GM12865 (cell line): ENCODE measurements around the gene AMIGO3.
"Not testable (repeated sequence)": the region's sequence is repeated elsewhere in the genome, so short reads cannot be mapped to it uniquely, and the experiment has no call there.

ENCODE experiments used
- DNase-seq: peaks from one replicate; pipeline ENCODE4 v3.0.0; 2010; ENCODE audit warnings: low read depth
- H3K4me3 ChIP-seq: 2 replicates; pipeline ENCODE4 v1.5.1; 2011; ENCODE audit warnings: mild to moderate bottlenecking, low read depth, low read length, control low read depth
- CTCF ChIP-seq: IDR thresholded peaks from 2 replicates; pipeline ENCODE4 v1.5.1; 2011; ENCODE audit warnings: low read length, control low read depth, low read depth, inconsistent platforms; ENCODE audit not compliant: insufficient read depth; ENCODE audit errors: missing control alignments

The AMIGO3 gene

GRCh38 chr3:49754536-49754935, 35.1 kb upstream of the AMIGO3 start:
- no peak for TF ChIP-seq CTCF
- H3K4me3 ChIP-seq, result no peak overlapping the region
- DNase-seq, result no peak

- no peak for TF ChIP-seq CTCF
- H3K4me3 ChIP-seq, result no peak overlapping the region
- DNase-seq, result no peak
Measured at GRCh38 chr3:49751501-49751900, 32.0 kb upstream of the AMIGO3 start.

GRCh38 chr3:49750056-49750455, 30.6 kb upstream of the AMIGO3 start:
- no peak for DNase-seq
- no peak for TF ChIP-seq CTCF
- no peak overlapping the region for H3K4me3 ChIP-seq

GRCh38 chr3:49748874-49749273, 29.4 kb upstream of the AMIGO3 start:
- H3K4me3 ChIP-seq, DNase-seq: not testable (repeated sequence)

GRCh38 chr3:49747792-49748480, 28.5 kb upstream of the AMIGO3 start:
- TF ChIP-seq CTCF, result no peak
- H3K4me3 ChIP-seq, result no peak overlapping the region
- no peak for DNase-seq

GRCh38 chr3:49745986-49746385, 26.5 kb upstream of the AMIGO3 start:
- DNase-seq, result no peak
- no peak overlapping the region for H3K4me3 ChIP-seq
- TF ChIP-seq CTCF, result no peak

- no peak for TF ChIP-seq CTCF
- DNase-seq, result no peak
Measured at GRCh38 chr3:49740427-49740826, 20.9 kb upstream of the AMIGO3 start.

More at GRCh38 chr3:49740427-49740826, 20.9 kb upstream of the AMIGO3 start:
- H3K4me3 ChIP-seq, result no peak overlapping the region
